HL-60 (cell line): ENCODE measurements around the gene EIF1AD.

Experiments
- DNase-seq, 2 experiments: peaks; one replicate each; pipeline ENCODE4 v3.0.0-alpha.2; 2010 to 2020; ENCODE audit warnings: low read depth in 1 of 2, low spot score in 1 of 2
- H3K27ac ChIP-seq: fragments of 250-450 bp; sonication (Bioruptor Pico); replicated peaks from 2 replicates; pipeline ENCODE4 v1.5.1; 2020; ENCODE audit warnings: mild to moderate bottlenecking, moderate library complexity
- H3K27me3 ChIP-seq: fragments of 250-450 bp; sonication (Bioruptor Pico); 2 replicates; pipeline ENCODE4 v1.5.1; 2021; ENCODE audit warnings: mild to moderate bottlenecking, moderate library complexity; ENCODE audit not compliant: insufficient read depth, poor library complexity, severe bottlenecking
- H3K4me3 ChIP-seq: replicated peaks from 2 replicates; pipeline ENCODE4 v1.5.1; 2011; ENCODE audit warnings: mild to moderate bottlenecking, control low read depth, low read length; ENCODE audit not compliant: insufficient read depth
- GABPA ChIP-seq: IDR thresholded peaks from 2 replicates; pipeline ENCODE4 v1.6.1; 2012; ENCODE audit warnings: low read depth
- POLR2AphosphoS5 ChIP-seq: IDR thresholded peaks from 2 replicates; pipeline ENCODE4 v1.6.1; 2012; ENCODE audit warnings: low read depth
- SPI1 ChIP-seq: IDR thresholded peaks from 2 replicates; pipeline ENCODE4 v1.6.1; 2012; ENCODE audit warnings: low read depth, mild to moderate bottlenecking, borderline replicate concordance
- TF ChIP-seq, protein P1 (sequence below): IDR thresholded peaks from 2 replicates; pipeline ENCODE4 v1.6.1; 2012; ENCODE audit warnings: low read depth; ENCODE audit not compliant: insufficient replicate concordance
- TF ChIP-seq, protein P2 (sequence below): IDR thresholded peaks from one replicate; pipeline ENCODE4 v1.5.1; 2011; ENCODE audit warnings: low read length, control low read depth, inconsistent platforms; ENCODE audit not compliant: insufficient read depth

Gene EIF1AD

DNA sequence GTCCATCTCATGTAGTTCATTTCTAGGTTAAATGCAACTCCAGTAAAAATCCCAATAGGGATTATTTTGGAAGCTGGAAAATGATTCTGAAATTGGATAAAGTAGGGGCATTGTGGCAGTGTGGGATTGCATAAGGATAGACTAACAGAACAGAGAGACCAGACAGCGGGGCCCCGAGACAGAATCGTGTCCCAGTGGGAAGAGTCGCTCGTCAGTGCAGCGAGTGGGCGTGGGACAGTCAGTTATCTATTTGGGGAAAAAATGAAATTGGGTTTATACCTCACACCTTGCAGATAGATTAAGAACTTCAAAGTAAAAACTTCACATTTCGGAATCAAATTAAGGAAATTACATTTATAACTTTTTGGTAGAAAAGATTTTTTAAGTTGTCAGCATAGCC lies 29.8 kb downstream of the EIF1AD start:
- DNase-seq = no peak
- H3K27me3 ChIP-seq = no peaks in the 10 kb centered on the region
- H3K27ac ChIP-seq = no peak overlapping the region
- H3K4me3 ChIP-seq = no peak overlapping the region
- TF ChIP-seq POLR2AphosphoS5 = no peak
- no peak for TF ChIP-seq GABPA
- TF ChIP-seq SPI1 = no peak
- TF ChIP-seq, protein P1, sequence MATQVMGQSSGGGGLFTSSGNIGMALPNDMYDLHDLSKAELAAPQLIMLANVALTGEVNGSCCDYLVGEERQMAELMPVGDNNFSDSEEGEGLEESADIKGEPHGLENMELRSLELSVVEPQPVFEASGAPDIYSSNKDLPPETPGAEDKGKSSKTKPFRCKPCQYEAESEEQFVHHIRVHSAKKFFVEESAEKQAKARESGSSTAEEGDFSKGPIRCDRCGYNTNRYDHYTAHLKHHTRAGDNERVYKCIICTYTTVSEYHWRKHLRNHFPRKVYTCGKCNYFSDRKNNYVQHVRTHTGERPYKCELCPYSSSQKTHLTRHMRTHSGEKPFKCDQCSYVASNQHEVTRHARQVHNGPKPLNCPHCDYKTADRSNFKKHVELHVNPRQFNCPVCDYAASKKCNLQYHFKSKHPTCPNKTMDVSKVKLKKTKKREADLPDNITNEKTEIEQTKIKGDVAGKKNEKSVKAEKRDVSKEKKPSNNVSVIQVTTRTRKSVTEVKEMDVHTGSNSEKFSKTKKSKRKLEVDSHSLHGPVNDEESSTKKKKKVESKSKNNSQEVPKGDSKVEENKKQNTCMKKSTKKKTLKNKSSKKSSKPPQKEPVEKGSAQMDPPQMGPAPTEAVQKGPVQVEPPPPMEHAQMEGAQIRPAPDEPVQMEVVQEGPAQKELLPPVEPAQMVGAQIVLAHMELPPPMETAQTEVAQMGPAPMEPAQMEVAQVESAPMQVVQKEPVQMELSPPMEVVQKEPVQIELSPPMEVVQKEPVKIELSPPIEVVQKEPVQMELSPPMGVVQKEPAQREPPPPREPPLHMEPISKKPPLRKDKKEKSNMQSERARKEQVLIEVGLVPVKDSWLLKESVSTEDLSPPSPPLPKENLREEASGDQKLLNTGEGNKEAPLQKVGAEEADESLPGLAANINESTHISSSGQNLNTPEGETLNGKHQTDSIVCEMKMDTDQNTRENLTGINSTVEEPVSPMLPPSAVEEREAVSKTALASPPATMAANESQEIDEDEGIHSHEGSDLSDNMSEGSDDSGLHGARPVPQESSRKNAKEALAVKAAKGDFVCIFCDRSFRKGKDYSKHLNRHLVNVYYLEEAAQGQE = no peak
- TF ChIP-seq, protein P2, sequence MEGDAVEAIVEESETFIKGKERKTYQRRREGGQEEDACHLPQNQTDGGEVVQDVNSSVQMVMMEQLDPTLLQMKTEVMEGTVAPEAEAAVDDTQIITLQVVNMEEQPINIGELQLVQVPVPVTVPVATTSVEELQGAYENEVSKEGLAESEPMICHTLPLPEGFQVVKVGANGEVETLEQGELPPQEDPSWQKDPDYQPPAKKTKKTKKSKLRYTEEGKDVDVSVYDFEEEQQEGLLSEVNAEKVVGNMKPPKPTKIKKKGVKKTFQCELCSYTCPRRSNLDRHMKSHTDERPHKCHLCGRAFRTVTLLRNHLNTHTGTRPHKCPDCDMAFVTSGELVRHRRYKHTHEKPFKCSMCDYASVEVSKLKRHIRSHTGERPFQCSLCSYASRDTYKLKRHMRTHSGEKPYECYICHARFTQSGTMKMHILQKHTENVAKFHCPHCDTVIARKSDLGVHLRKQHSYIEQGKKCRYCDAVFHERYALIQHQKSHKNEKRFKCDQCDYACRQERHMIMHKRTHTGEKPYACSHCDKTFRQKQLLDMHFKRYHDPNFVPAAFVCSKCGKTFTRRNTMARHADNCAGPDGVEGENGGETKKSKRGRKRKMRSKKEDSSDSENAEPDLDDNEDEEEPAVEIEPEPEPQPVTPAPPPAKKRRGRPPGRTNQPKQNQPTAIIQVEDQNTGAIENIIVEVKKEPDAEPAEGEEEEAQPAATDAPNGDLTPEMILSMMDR = no peak

DNA sequence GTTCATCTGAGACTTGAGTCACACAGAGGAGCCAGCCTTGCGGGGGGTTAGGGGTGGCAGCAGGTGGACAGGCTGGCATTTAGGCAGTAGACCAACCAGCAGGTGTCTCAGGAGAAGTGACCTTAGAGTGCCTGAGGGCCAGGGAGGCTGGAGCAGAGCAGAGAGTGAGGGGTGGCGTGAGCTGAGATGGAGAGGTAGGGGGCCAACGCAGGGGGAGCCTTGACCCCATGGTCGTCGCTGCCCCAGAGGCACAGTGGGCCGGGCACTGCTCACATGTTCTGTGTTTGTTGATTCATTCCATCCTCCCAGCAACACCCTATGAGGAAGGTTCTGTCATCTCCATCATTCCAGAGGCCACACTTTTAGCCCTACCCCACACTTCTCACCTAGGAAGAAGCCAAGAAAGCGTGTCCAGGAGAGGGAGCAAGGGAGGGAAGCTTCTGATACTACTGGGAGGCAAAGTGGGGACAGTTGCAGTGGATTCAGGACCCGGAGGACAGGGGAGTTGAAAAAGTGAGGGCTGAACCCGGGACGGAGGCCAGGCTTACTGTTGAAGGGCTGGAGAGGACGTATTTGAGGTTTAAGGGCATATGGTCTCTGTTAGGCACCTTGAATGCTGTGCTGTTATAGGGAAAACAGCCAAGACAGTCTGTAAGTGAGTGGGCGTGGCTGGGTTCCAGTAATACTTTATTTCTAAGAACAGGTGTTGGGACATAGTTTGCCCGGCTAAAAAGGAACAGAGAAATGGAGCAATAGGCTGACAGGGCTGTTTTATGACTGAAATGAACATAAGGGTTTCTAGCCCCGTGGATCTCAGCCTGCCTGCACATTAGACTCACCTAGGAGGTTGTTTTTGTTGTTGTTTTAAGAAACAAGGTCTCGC lies 33.1 kb downstream of the EIF1AD start:
- no peak overlapping the region for H3K4me3 ChIP-seq
- TF ChIP-seq POLR2AphosphoS5 (no peak), SPI1 (no peak), GABPA (no peak)
- TF ChIP-seq, protein P2 = no peak
- TF ChIP-seq, protein P1 = no peak
- peak overlapping the region; percentile 35; the same call in 1 of the 2 replicates for H3K27ac ChIP-seq
- no peaks in the 10 kb centered on the region for H3K27me3 ChIP-seq
- DNase-seq = peak; percentile 49 to 70

DNA sequence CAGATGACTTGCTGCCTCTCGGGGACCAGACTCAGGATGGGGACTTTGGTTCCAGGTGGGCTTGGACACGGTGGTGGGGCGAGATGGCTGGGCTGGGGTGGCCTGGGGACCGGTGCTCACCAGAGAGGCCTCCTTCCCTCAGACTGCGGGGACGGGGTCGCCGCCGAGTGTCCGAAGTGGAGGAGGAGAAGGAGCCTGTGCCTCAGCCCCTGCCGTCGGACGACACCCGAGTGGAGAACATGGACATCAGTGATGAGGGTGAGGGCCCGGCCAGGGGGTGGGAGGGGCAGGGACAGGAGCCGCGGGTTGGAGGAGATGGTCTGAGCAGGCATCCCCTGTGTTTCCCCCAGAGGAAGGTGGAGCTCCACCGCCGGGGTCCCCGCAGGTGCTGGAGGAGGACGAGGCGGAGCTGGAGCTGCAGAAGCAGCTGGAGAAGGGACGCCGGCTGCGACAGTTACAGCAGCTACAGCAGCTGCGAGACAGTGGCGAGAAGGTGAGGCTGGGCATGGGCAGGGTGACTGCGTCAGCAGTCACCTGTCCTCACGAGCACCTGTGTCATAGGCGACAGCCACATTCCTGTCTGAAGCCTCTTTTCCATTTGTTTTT lies 34.5 kb downstream of the EIF1AD start:
- no peak for TF ChIP-seq POLR2AphosphoS5
- TF ChIP-seq, protein P2 = no peak
- TF ChIP-seq, protein P1 = no peak
- no peak for TF ChIP-seq SPI1
- TF ChIP-seq GABPA = no peak
- Histone ChIP-seq H3K27me3 (no peaks in the 10 kb centered on the region), H3K27ac (no peak overlapping the region), H3K4me3 (no peak overlapping the region)
- DNase-seq = no peak
